ENCODE results near the gene MED12L. TPM values are rescaled to one million over a fixed set of nuclear protein-coding genes. Genes with fewer than 3 reads are reported as not detected.
A peak's percentile ranks its signal among the peaks of the same experiment; 100 is the strongest.

Gene MED12L
- total and polyA plus RNA-seq, 7 donors, result 0.16 to 0.71 (median 0.28) TPM; not detected in 2

- intact Hi-C loops (cut with DNase I), result no loop called here
- H3K27ac ChIP-seq, result no peak overlapping the region
- WGBS, 2 donors, result 83 to 87% methylated on average over 2 of the region's 2 CpGs
- no peak for DNase-seq
- TF ChIP-seq POLR2A (IDR thresholded peaks at IDR 0.05) (no peak), POLR2AphosphoS5 (IDR thresholded peaks at IDR 0.05) (no peak), EP300 (IDR thresholded peaks at IDR 0.05) (no peak), CTCF (IDR thresholded peaks at IDR 0.05) (no peak)
- H3K4me1 ChIP-seq, result peaks cover 0 to 26% (median 15%) of the 10 kb centered on the region in 4 donors
- H3K36me3 ChIP-seq, result no peaks in the 10 kb centered on the region
- H3K4me3 ChIP-seq, result peak overlapping the region in 1 of 4 donors; percentile 67
- H3K9me3 ChIP-seq, result no peaks in the 10 kb centered on the region
- H3K27me3 ChIP-seq, result peaks cover 0 to 11% (median 0%) of the 10 kb centered on the region in 3 donors
These were observed 2.2 kb downstream of the MED12L start for GRCh38 chr3:151087648-151088047.

DNA sequence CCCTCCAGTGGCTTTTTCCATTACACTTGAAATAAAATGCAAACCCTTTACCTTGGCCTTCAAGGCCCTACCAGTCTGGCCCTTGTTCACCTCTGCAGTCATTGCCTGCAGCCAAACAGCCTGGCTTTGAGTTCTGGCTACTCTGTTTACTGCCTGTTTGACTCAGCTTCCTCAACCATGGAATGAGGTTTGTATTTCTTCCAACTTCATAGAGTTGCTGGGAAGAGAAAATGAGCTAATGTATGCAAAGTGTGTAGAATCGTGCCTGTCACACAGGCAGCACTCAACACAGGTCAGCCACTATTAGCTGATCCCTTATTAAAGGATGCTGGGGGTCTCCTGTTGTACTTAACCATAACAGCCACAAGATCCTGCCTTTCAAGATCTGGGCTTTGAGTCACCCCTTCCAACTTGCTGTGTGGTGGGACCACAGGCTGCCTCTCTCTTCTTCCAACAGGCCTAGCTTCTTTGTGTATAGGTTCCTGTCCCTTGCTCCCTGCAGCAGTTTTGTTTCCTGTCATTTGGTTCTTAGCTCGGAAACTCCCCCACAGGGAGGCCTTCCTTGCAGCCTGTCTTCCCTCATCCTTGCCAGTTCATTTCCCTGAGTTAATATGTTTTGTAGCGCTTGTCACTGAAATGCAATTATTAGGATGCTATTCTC lies 6.4 kb downstream of the MED12L start:
- intact Hi-C loops (cut with DNase I), result no loop called here
- H3K4me3 ChIP-seq, result no peak overlapping the region
- H3K27ac ChIP-seq, result no peak overlapping the region
- peaks cover 0 to 7% (median 0%) of the 10 kb centered on the region in 4 donors for H3K4me1 ChIP-seq
- H3K27me3 ChIP-seq, result no peaks in the 10 kb centered on the region
- H3K36me3 ChIP-seq, result no peaks in the 10 kb centered on the region
- 87% methylated on average over 3 of the region's 3 CpGs for WGBS, 2 donors
- TF ChIP-seq POLR2A (IDR thresholded peaks at IDR 0.05) (no peak), POLR2AphosphoS5 (IDR thresholded peaks at IDR 0.05) (no peak), CTCF (IDR thresholded peaks at IDR 0.05) (no peak), EP300 (IDR thresholded peaks at IDR 0.05) (no peak)
- no peaks in the 10 kb centered on the region for H3K9me3 ChIP-seq
- DNase-seq, result no peak

GRCh38 chr3:151093148-151093547 lies 7.7 kb downstream of the MED12L start:
- WGBS, 2 donors, result 90 to 94% methylated on average over 2 of the region's 2 CpGs
- H3K36me3 ChIP-seq, result no peaks in the 10 kb centered on the region
- H3K9me3 ChIP-seq, result no peaks in the 10 kb centered on the region
- DNase-seq, result no peak
- TF ChIP-seq EP300 (IDR thresholded peaks at IDR 0.05) (no peak), CTCF (IDR thresholded peaks at IDR 0.05) (no peak), POLR2A (IDR thresholded peaks at IDR 0.05) (no peak), POLR2AphosphoS5 (IDR thresholded peaks at IDR 0.05) (no peak)
- no peaks in the 10 kb centered on the region for H3K4me1 ChIP-seq
- intact Hi-C loops (cut with DNase I), result no loop called here
- no peaks in the 10 kb centered on the region for H3K27me3 ChIP-seq
- no peak overlapping the region for H3K27ac ChIP-seq
- no peak overlapping the region for H3K4me3 ChIP-seq

DNA sequence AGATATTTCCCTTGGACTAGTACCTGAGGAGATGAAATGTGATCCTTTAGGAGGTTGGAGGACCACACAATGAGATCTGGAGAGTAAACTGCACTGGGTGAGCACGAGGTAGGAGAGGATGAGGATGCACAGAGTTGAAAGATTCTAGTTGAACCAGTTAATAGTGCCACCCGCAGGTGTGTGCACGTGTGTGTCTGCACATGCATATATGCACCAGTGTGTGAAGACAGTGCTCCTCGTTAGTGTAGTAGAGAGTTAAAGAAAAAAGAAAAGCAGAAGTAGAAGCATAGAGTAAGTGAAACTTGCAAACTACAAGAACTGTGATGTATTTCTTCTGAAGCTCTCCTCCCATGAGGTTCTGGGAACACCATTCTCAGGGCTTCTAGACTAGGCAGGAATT lies 8.4 kb downstream of the MED12L start:
- Histone ChIP-seq H3K4me3 (no peak overlapping the region), H3K9me3 (no peaks in the 10 kb centered on the region), H3K27me3 (no peaks in the 10 kb centered on the region), H3K27ac (no peak overlapping the region), H3K36me3 (no peaks in the 10 kb centered on the region), H3K4me1 (no peaks in the 10 kb centered on the region)
- intact Hi-C loops (cut with DNase I), result no loop called here
- TF ChIP-seq EP300 (IDR thresholded peaks at IDR 0.05) (no peak), CTCF (IDR thresholded peaks at IDR 0.05) (no peak), POLR2AphosphoS5 (IDR thresholded peaks at IDR 0.05) (no peak), POLR2A (IDR thresholded peaks at IDR 0.05) (no peak)
- 35 to 43% methylated on average over 4 of the region's 4 CpGs for WGBS, 2 donors
- DNase-seq, result no peak

DNA sequence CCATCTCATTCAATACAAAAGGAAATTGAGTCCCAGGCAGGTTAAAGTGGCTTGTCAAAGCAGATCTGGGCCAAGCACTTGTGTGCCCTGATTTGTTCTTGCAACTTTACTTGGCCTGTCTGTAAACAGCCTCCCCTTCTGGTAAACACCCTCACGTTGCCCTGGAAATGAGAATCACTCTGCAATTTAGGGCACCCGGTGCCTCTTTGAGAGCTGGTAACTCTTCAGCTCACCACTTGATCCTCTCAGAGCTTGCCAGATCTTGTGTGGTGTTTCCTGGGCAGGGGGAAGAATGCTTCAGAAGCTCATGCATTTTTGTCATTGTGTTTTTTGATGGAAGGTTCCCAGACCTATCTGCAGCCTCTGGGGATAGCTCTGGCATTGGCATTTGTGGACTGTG lies 11.3 kb downstream of the MED12L start:
- Histone ChIP-seq H3K4me3 (no peak overlapping the region), H3K36me3 (no peaks in the 10 kb centered on the region), H3K4me1 (no peaks in the 10 kb centered on the region), H3K9me3 (no peaks in the 10 kb centered on the region), H3K27me3 (no peaks in the 10 kb centered on the region), H3K27ac (no peak overlapping the region)
- DNase-seq, result no peak
- TF ChIP-seq POLR2A (IDR thresholded peaks at IDR 0.05) (no peak), POLR2AphosphoS5 (IDR thresholded peaks at IDR 0.05) (no peak), EP300 (IDR thresholded peaks at IDR 0.05) (no peak), CTCF (IDR thresholded peaks at IDR 0.05) (no peak)
- intact Hi-C loops (cut with DNase I), result no loop called here
- WGBS, 2 donors, result 52 to 56% methylated on average over 2 of the region's 2 CpGs
